Measurements from ENCODE around the gene ALOXE3.

DNA sequence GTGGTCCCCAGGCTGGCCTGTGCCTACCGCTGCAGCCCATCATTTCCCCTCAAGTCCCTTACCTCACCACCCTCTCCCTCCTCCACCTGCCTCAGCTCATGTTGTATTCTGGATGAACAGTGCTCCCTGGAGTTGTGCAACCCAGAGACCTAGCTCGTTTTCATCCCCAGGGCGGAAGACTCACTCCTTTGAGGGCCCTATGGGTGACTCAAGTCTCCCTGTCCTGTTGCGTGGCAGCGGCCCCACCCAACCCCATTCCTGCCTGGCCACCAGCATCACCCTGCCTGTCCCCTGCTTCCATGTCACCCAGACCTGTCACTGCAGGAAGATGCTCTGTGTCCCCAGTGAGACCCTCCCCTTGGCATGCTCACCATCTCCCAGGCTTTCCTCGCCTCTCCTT is 34.1 kb downstream of the ALOXE3 start:
- TF ChIP-seq, protein P1, sequence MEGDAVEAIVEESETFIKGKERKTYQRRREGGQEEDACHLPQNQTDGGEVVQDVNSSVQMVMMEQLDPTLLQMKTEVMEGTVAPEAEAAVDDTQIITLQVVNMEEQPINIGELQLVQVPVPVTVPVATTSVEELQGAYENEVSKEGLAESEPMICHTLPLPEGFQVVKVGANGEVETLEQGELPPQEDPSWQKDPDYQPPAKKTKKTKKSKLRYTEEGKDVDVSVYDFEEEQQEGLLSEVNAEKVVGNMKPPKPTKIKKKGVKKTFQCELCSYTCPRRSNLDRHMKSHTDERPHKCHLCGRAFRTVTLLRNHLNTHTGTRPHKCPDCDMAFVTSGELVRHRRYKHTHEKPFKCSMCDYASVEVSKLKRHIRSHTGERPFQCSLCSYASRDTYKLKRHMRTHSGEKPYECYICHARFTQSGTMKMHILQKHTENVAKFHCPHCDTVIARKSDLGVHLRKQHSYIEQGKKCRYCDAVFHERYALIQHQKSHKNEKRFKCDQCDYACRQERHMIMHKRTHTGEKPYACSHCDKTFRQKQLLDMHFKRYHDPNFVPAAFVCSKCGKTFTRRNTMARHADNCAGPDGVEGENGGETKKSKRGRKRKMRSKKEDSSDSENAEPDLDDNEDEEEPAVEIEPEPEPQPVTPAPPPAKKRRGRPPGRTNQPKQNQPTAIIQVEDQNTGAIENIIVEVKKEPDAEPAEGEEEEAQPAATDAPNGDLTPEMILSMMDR (IDR thresholded peaks at IDR 0.05): no peak
- TF ChIP-seq EZH2 (IDR thresholded peaks at IDR 0.05): no peak

Measured in neural progenitor cell (in vitro differentiated cells).